Glomerular visceral epithelial cell (primary cell): ENCODE results near the gene STIM1.

Source experiments
- DNase-seq: peaks from one replicate; pipeline ENCODE4 v3.0.0-alpha.2; 2016; ENCODE audit errors: extremely low spot score

Gene STIM1

DNA sequence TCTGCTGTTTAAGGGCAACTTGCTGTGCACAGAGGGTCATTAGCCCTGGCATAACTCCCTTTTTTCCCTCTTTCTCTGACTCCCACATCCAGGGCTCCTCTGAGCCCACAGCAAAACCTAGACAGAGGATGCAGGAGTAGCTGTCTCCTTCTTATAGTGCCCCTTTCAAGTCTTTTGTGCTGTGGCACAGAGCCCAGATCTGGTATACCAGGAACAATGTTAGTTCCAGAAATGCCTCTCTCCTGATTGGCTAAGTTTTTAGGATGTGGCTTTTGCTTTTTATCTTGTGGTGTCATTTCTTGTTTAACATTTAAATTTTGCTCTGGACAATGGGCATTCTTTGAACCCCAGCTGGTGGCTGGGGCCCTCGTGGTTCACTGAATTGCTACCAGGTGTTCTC is 213.5 kb downstream of the STIM1 start:
- no peak for DNase-seq

DNA sequence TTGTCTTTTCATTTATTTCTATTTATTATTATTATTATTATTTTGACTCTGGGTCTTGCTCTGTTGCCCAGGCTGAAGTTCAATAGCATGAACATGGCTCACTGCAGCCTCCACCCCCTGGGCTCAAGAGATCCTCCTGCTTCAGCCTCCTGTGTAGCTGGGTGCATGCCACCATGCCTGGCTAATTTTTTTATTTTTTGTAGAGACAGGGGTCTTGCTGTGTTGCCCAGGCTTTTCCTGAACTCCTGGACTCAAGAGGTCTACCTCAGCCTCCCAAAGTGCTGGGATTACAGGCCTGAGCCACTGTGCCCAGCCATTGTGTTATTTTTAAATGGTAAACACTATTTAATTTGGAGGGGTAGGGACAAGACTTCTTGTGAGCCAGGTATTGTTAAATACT is 215.9 kb downstream of the STIM1 start:
- no peak for DNase-seq

DNA sequence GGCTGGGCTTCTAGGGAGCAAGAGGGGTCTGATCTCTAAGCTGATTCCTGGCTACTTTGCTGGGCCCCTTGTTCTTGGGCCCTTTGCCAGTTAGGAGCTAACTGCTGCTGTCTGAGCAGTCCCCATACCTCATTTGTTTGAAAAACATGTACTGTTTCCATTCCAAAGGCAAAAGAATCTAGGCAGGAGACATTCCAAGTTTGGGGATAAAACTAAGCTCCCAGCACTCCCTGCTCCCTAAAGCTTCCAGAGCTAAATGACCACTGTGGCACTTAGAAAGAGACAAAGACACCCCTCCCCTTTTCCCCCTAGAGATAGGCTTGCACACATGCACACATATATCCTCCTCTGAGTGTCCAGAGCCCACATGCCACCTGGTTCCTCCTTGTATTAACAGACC is 216.4 kb downstream of the STIM1 start:
- DNase-seq, result no peak

DNA sequence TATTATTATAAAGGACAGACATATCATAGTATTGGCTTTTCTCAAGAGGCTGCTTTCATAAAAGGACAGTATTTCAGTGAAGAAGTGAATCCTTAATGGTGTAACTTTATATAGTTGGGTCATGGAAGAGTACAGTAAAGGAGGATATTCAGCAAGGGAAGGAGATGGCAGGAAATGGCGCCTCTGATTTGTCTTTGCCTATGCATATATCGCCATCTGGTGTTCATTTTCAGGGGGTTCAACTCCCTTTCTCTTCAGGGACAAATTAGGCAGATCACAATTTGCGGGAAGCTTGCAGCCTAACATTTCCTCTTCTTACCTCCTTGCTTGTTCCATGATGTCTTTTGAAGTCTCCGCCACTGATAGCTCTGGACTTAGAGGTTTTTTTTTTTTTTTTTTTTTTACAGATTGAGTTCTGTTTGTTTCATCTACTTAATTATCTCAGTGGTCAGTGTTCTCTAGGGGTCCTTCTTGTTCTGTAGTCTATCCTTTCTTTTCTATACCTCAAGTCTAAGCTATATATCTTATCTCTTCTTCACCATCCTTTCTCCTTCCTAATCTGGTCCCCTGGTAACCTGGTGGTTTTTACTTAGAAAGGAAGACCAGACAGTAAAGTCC is 217.3 kb downstream of the STIM1 start:
- peak; percentile 72 for DNase-seq

DNA sequence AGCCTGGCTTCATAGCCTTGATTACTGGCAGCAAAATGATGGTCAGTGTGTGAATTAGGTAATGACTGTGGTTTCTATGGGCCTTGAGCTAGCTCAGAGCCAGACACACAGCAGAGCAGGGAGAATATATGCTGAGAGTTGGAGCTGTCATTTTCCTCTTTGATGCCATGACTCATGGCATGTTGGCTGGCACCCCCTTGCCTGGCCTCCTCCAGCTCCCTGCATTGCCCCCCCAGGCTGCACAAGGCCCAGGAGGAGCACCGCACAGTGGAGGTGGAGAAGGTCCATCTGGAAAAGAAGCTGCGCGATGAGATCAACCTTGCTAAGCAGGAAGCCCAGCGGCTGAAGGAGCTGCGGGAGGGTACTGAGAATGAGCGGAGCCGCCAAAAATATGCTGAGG is 218.8 kb downstream of the STIM1 start:
- no peak for DNase-seq

DNA sequence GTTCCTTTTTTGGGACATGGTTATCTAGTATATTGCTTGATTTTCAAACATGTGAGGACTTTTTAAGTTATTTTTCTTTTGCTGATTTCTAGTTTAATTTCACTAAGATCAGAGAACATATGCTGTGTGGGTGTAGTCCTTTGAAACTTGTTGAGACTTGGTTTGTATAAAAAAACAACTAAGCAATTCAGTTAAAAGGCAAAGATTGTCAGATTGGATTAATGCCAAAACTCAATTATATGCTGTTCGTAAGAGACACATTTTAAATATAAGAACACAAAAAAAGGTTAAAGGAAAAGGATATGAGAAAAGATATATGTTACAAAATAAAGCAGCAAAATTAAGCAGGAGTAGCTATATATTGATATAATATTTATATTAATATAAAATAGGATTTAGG is 221.3 kb downstream of the STIM1 start:
- no peak for DNase-seq

DNA sequence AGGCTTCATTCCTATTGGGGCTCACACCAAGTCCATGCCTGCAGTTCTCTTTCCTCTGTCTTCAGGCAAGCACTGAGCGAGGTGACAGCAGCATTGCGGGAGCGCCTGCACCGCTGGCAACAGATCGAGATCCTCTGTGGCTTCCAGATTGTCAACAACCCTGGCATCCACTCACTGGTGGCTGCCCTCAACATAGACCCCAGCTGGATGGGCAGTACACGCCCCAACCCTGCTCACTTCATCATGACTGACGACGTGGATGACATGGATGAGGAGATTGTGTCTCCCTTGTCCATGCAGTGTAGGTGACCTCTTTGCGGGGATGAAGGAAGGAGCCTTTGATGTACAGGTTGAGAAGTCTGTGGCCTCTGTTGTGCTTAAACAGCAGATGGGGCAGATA is 227.7 kb downstream of the STIM1 start:
- no peak for DNase-seq

DNA sequence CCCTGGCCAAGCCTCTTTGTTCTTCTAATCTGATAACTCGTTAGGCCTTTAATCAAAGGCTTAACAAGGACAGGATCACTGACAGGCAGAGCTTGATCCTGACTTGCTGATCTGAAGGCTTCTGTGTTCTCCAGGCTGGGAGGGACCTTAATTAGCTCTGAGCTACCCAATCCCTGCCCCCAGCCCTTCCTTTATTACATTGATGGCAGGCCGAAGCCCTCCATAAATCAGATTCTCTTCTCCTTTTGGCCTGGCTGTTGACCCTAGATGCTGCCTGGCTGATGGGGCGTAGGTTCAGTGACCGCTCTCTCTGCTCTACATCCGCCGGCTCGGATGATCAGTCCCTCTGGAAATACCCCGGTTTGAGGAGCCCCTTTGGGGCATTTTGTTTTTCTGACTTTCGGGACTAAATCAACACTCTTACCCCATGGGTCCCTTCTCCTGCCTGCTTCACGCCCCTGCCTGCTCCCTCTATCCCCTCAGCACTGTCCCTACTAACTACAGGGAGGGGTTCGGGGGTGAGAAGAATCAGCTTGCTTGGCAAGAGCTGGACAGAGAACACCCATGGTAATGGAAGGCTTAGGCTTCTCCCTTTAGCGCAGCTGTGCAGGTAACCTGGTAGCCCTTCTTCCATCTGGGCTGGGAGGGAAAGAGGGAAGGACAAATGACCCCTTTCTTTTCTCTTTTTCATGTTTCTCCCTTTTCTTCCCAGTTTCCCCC is 229.1 kb downstream of the STIM1 start:
- no peak for DNase-seq

DNA sequence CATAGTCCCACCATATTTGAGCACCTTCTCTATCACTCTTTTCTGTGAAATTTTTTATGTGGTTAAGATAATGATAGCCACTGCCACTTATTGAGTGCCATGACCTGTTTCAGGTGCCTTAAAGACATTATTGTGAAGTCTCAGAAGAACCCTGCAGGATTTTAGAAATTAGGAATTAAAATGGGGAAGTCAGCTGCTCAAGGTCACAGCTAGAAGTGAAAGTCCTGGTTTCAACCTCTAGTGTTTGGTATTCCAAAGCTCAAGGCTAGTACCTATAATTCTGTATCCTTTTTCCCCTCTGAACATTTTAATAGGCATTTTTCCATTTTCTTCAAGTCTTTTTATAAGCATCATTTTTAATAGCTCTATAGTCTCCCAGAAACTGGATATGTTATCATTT is 230.1 kb downstream of the STIM1 start:
- no peak for DNase-seq

DNA sequence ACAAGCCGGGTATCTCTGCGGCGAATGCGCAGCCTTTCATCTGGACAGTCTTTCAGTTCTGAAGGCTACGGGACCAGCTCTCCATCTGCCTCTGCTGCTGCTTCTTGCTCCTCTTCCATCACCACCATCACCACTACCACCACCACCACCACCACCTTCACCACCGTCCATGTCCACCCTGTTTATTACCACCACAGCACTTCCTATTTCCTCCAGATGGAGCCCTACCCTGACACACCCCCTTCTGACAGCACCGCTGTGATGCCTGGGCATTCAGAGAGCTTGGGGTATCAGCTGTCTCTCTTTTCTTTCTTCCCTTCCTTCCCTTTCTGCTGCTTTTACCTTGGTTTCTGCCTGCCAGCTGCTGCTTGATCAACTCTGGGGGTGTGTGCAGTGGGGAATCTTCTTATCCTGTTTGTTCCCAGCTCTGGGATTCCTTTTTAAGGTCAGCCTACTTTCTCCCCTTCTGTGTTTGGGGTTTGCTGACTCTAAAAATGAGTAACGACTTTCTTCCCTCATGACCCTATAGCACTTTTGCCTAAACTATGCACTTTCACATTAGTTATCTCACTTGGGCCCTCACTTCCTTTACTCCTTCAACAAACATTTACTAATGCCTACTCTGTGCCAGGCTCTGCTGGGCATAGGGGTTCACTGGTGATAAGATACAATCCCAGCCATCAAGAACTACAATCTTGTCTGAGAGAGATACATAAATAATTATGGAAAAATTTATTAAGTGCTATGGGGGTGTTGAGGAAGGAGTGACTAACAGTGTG is 231.3 kb downstream of the STIM1 start:
- DNase-seq, result no peak

DNA sequence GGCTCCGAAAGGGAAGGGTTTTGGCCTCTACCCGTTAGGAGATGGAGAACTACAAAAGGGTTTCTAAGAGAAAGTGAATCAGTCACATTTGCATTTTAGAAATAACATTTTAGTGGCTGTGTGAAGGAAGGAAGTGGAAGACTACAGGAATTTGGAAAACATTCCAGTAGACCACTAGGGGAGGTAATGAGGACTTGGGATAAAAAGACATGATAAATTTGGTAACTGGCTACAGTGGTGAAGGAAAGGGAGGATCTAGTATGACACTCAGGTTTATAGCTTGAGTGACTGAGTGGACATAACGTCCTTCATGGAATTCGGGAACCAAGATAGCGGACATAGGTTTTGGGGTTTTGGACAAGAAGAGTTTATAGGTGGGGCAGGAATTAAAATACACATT is 232.1 kb downstream of the STIM1 start:
- no peak for DNase-seq

DNA sequence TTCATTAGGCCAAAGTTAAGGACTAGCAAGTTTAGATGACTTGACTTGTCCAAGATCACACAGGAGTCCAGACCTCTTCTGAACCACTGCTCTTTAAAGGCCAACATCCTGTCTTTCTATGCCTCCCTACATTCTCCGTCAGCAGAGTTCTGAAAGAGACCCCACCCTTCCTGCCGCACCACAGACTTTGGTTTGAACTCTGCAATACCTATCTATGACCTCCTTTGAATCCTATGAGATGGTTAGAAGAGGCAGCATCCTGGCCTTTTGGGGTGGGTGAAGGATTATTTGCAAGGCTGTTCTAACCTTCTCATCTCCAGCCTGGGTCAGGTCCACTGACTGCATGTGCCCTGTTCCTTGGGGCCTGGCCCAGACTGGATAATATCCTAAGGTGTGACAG is 234.8 kb downstream of the STIM1 start:
- no peak for DNase-seq

DNA sequence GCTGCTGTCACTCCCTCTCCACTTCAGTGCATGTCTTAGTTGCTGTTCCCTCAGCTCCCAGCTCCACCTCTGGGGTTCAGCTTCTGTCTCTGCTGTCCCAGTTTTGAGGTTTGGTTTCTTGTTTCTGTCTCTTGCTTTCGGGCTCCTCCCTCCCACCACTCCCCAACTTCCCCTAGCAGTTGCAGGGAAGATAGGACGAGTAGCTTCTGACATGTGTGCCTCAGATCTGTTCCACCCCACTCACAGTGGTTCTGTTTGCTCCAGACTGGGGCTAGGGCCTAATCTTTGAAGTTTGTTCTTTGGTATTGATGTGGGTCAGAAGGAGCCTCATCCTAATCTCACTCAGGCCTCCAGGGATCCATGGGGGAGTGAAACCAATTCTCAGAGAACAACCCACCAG is 236.6 kb downstream of the STIM1 start:
- DNase-seq, result no peak

DNA sequence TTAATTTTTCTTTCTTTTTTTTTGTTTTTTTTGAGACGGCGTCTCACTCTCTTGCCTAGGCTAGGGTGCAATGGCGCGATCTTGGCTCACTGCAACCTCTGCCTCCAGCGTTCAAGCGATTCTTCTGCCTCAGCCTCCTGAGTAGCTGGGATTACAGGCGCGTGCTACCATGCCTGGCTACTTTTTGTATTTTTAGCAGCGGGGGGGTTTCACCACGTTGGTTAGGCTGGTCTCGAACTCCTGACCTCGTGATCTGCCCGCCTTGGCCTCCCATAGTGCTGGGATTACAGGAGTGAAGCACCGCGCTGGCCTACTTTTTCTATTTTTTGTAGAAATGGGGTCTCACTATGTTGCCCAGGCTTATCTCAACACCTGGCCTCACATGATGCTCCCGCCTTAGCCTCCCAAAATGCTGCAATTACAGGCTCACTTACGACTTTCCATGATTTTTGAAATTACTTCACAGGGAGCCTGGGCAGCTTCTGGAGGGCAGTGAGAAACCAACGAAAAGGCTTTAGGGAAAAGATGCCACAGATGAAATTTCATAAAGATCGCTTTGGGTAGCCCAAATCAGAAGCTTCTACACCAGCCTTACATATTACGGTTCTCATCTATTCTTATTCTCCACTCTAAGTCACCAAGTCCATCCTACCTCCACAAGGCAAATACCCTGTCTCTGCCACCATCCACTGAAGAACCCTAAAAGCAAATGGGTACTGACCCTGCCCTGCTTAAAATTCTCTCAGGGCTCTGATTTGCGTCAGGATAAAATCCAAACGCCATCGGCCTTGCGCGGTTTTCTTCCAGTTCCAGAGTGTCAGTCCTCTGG is 238.3 kb downstream of the STIM1 start:
- no peak for DNase-seq

DNA sequence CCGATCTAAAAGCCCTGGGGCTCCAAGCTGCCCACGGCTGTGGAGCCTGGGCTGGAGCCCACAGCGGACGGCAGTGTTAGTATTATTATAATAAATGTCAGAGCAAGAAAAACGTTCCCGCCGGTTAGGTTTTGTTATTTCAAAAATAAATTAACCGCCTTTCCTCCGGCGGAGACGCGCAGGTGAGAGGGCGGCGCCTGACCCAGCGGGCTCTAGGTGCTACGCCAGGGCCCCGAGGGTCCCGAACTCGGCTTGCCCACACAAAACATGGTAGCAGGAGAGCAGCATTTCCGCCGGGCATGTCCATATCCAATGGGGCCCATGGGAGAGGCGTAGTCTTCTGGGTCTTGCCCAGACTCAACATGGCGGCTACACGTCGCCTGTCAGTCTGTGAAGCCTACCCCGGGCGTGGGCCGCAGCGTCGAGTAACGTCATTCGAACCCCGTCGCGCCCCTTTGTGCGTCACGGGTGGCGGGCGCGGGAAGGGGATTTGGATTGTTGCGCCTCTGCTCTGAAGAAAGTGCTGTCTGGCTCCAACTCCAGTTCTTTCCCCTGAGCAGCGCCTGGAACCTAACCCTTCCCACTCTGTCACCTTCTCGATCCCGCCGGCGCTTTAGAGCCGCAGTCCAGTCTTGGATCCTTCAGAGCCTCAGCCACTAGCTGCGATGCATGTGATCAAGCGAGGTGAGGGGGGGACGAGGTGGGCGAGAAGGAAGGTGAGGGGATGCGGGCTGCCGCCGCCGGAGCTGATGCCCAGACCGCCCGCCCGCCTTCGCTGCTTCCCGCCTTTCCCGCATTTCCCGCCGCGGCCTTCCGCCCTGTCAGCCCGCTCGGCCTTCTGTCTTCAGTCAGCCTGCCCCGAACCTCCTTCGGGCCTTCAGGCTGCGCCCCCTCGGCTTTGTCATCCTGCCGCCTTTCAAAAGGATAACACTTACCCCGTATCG is 239.2 kb downstream of the STIM1 start, which contains the start of gene RRM1:
Gene RRM1, plus strand, starts transcription at position 452 of the 944 bp plus-strand sequence. Its CDS starts 214 bp downstream, at position 666.
- peak; percentile 96 for DNase-seq

DNA sequence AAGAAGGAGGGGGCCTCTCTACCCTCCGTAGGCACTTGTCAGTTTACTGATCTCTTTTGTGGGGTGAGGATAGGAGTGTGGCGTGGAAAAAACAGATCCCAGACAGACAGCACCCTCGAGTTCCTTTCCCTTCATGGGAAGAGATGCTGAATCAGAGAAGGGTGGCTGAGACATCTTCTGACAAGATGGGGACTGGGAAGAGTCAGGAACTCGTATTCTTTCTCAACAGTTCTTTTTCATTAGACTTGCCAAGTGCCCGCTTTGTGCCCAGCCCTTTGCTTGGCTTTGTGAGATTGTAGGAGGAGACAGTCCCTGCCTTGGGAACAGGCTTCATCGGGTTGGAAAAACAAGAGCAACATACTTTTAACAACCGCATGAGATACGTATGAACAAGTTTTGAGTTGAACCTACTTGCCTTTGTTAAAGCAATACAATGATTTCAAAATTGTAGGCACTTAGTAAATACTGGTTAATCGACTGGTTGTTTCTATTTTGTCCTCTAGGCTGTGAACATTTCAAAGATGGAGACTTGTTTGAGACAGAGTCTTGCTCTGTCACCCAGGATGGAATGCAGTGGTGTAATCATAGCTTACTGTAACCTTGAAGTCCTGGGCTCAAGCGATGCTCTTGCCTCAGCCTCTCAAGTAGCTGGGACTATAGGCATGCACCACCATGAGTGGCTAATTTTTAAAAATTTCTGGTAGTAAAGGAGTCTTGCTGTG is 240.2 kb downstream of the STIM1 start:
- DNase-seq, result peak; percentile 49

DNA sequence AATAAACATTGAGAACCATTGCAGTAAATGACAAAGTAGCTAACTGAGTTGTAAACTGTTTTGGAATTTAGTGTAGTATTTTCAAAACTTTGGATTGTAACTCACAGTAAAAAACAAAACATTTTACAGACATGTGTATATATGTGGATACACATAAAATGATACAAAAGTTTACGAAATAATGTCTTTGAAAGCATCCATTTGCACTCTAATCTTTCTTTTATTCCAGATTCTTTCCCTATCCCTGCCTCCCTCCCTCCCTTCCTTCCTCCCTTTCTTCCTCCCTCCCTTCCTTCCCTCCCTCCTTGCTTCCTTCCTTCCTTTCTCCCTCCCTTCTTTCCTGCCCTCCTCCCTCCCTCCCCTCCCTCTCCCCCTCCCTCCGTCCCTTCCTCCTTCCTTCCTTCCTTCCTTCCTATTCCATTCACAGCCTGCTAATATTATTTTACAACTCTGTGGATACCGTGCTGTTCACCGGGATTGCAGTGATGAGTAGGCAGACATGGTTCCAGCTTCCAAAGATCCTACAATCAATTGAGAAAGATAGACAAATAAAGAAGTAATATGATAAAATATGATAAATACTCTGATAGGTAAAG is 242.7 kb downstream of the STIM1 start:
- no peak for DNase-seq

DNA sequence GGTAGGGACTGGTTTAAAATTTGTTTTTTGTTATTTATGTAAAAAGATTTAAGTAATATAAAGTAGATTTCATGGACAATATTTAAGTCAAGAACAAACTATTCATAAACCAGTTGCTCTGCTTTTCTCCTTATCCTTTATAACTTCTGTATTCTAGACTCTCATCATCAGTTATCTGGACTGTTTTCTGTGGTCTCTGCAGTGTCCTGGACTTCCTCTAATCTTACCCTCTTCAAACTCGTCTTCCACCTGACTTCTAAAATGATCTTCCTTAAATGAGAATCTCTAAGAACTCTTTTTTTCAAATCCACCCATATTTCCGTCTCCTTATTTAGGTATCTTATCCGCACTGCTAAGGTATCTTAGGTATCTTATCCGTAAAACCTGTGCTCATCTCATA is 247.2 kb downstream of the STIM1 start:
- no peak for DNase-seq

DNA sequence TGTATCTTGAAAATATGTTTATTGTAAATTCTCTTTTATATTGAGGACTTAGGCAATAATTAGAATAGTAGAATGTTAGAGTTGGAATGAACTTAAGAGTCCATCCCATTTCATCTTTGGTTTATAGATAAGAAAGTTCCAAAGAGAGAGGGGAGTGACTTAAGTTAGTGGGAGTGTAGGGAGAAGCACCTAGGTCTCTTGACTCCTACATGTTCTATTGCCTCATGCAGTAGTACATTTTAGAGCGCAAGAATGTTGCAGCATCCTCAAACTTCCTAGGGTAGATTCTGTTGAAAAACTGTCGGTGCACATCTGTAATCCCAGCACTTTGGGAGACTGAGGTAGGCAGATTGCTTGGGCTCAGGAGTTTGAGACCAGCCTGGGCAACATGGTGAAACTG is 247.8 kb downstream of the STIM1 start:
- no peak for DNase-seq

DNA sequence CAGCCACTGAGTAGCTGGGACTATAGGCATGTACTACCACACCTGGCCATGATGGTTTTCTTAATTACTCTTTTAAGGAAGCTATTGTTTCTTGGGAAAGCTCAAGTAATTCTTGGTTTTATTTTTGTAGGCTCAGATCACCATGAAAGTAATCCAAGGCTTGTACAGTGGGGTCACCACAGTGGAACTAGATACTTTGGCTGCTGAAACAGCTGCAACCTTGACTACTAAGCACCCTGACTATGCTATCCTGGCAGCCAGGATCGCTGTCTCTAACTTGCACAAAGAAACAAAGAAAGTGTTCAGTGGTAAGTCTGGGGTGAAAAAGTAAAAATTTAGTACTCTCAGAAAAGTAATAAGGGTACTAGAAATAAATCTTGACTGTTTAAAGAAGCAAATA is 250.5 kb downstream of the STIM1 start:
- DNase-seq, result no peak
